HepG2 (cell line): ENCODE data around the gene IRF2BPL.

ENCODE experiments used
- BATF2 ChIP-seq: sonication (generic); formaldehyde crosslinking; IDR thresholded peaks from 2 replicates; pipeline ENCODE4 v1.8.0; 2022; ENCODE audit warnings: mild to moderate bottlenecking, missing genetic modification reagents, moderate library complexity
- CEBPB ChIP-seq: IDR thresholded peaks from 2 replicates; pipeline ENCODE4 v1.6.1; 2011; ENCODE audit warnings: low read depth, low read length, improper control_type of control experiment, borderline replicate concordance
- FOXK2 ChIP-seq: fragments of 450-650 bp; IDR thresholded peaks from 2 replicates; pipeline ENCODE4 v1.6.1; 2016
- FOXM1 ChIP-seq: sonication (generic); formaldehyde crosslinking; IDR thresholded peaks from 2 replicates; pipeline ENCODE4 v1.5.0; 2020; ENCODE audit warnings: missing genetic modification reagents
- KDM5A ChIP-seq: fragments of 200-600 bp; sonication (generic); IDR thresholded peaks from 2 replicates; pipeline ENCODE4 v1.7.0; 2018; ENCODE audit warnings: antibody characterized with exemption, mild to moderate bottlenecking, low read length, borderline replicate concordance
- KLF15 ChIP-seq: sonication (generic); formaldehyde crosslinking; IDR thresholded peaks from 2 replicates; pipeline ENCODE4 v1.8.1; 2023; ENCODE audit warnings: borderline replicate concordance, mild to moderate bottlenecking, inconsistent platforms, missing genetic modification reagents, mixed read lengths
- MEF2D ChIP-seq: sonication (generic); formaldehyde crosslinking; IDR thresholded peaks from 2 replicates; pipeline ENCODE4 v1.5.1; 2020; ENCODE audit warnings: mild to moderate bottlenecking, missing genetic modification reagents
- RBAK ChIP-seq: sonication (generic); formaldehyde crosslinking; IDR thresholded peaks from 2 replicates; pipeline ENCODE4 v1.5.1; 2020; ENCODE audit warnings: mild to moderate bottlenecking, missing genetic modification reagents
- RBM22 ChIP-seq: fragments of 200-400 bp; formaldehyde crosslinking; optimal IDR thresholded peaks from 2 replicates; pipeline ENCODE3; 2017; ENCODE audit warnings: mild to moderate bottlenecking, low read length, moderate library complexity
- TAF1 ChIP-seq: sonication (generic); formaldehyde crosslinking; IDR thresholded peaks from 2 replicates; pipeline ENCODE4 v1.4.0; 2020; ENCODE audit warnings: missing genetic modification reagents
- TEAD2 ChIP-seq: sonication (generic); formaldehyde crosslinking; IDR thresholded peaks from 2 replicates; pipeline ENCODE4 v1.9.0; 2021; ENCODE audit warnings: missing genetic modification reagents
- ZBTB2 ChIP-seq: sonication (generic); formaldehyde crosslinking; IDR thresholded peaks from 2 replicates; pipeline ENCODE4 v1.8.0; 2022; ENCODE audit warnings: low read depth, missing genetic modification reagents
- ZBTB7B ChIP-seq: sonication (generic); formaldehyde crosslinking; IDR thresholded peaks from 2 replicates; pipeline ENCODE4 v1.4.0; 2020; ENCODE audit warnings: missing genetic modification reagents
- ZNF670 ChIP-seq: sonication (generic); formaldehyde crosslinking; IDR thresholded peaks from 2 replicates; pipeline ENCODE4 v1.8.0; 2022; ENCODE audit warnings: mild to moderate bottlenecking, missing genetic modification reagents, borderline replicate concordance

GRCh38 chr14:77040741-77041653, 12.5 kb upstream of the IRF2BPL start:
- TF ChIP-seq FOXK2 (no peak), KDM5A (no peak), ZBTB7B (CRISPR knock-in tag) (no peak), ZNF670 (CRISPR knock-in tag) (no peak), RBAK (no peak), BATF2 (CRISPR knock-in tag) (no peak), TEAD2 (no peak), ZBTB2 (CRISPR knock-in tag) (no peak), FOXM1 (no peak), RBM22 (peak; percentile 0), MEF2D (no peak), TAF1 (CRISPR knock-in tag) (no peak), CEBPB (no peak), KLF15 (CRISPR knock-in tag) (no peak)
